GM18861 (cell line): ENCODE data around the gene OR6X1.
"Not testable (repeated sequence)": the region's sequence is repeated elsewhere in the genome, so short reads cannot be mapped to it uniquely, and the experiment has no call there.

Source experiments
- ATAC-seq: cut with Tn5 transposase; IDR thresholded peaks from one replicate; pipeline ENCODE4 v1.9.1; 2021; ENCODE audit not compliant: unreplicated experiment

OR6X1 gene

DNA sequence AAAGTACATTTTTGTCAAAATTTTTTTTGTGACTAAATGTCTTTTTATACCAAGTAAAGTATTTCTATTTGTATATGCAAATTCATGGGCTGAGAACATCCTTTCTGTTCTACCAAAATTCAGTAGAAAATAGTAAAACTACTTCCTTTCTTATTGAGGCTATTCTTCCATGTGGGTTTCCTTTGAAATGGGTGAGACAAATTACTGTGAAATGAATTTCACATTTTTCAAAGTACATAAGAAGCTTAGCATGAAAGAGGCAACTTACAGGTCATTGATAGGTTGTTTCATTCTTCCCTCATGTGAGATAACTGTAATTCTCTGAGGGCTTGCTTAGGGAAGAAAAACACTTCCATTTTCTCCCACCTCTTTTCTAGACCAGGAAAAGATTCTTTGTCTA is 1.0 kb upstream of the OR6X1 start:
- ATAC-seq, result no peak

DNA sequence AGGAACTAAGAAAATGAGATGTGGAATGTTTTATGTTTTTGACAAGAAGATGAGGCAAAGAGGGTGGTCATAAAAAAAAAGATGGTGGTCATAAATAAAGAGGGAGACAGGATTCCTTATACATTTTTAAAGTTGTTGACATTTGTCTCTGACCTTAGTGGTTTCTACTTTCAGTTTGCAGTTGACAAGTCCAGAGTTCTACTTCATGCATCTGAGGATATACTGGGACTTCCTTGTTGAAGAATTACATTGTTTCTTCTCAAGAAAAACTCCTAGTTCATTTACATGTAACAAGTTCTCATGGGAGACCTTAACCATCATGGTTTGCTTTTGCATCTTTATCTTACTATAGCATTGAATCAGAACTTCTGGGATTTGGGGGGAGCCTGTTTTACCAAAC is 1.2 kb downstream of the OR6X1 start:
- ATAC-seq, result no peak

DNA sequence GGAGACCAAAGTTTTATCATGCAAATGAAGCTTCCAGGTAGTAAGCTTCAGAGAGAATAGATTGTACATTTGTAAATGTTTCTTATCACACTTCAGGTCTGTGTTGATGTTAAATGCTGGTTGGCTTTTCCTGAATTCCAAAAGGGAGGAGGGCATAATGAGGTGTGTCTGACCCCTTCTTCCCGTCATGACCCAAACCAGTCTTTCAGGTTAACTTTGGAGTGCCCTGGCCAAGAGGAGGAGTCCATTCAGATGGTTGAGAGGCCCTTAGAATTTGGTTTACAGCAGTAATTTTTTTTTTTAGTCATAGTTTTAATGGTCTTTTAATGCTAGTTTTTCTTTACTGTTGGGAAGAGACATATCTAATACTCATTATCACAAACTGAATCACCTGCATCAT is 2.5 kb downstream of the OR6X1 start:
- no peak for ATAC-seq

DNA sequence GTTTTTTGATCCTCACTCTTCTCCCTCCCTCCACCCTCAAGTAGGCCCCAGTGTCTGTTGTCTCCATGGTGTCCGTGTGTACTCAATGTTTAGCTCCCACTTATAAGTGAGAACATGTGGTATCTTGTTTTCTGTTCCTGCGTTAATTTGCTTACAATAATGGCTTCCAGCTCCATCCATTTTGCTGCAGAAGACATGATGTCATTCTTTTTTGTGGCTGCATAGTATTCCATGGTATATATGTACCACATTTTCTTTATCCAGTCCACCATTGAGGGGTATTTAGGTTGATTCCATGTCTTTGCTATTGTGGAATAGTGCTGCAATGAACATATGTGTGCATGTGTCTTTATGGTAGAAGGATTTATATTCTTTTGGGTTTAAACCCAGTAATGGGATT is 6.0 kb downstream of the OR6X1 start:
- not testable (repeated sequence) for ATAC-seq

DNA sequence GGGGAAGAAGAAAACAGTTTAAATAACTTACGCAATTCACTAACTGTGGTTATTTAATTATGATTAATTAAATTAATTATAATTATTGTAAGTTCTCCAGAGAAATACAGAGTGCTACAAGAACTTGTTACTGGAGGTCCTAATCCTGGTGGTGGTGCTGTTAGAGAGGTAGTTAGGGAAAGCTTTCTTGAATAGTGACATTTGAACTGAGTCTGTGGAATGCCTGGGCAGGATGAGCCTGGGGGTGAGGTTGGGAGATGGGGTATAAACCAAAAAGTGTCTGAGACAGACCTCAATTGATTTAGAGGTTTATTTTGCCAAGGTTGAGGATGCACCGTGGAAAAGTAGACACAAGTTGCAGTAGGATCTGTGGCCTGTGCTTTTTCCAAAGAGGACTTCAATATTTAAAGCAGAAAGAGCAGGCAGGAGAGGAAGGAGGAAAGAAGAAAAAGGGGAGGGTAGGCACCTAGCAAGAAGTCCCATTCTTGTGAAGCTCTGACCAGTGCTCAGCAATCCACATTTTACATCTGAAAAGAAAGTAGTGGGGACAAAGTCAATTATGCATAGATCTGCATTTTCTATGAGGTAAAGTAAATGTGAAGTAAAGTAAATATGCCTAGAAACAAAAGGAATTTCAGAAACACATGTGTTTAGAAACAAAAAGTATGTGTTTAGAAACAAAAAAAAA is 8.4 kb downstream of the OR6X1 start:
- no peak for ATAC-seq

DNA sequence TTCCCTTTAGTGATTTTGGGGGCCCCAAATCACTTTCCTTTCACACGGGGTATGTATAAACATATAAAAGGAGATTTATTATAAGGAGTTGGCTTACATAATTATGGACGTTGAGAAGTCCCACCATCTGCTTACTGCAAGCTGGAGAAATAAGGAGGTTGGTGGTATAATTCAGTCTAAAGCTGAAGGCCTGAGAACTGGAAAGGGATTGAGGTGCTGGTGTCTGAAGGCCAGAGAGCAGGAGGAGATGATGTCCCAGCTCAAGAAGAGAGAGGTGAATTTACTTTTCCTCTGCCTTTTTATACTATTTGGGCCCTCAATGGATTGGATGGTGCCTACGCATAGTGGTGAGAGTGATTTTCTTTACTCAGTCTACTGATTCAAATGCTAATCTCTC is 11.6 kb downstream of the OR6X1 start:
- no peak for ATAC-seq

DNA sequence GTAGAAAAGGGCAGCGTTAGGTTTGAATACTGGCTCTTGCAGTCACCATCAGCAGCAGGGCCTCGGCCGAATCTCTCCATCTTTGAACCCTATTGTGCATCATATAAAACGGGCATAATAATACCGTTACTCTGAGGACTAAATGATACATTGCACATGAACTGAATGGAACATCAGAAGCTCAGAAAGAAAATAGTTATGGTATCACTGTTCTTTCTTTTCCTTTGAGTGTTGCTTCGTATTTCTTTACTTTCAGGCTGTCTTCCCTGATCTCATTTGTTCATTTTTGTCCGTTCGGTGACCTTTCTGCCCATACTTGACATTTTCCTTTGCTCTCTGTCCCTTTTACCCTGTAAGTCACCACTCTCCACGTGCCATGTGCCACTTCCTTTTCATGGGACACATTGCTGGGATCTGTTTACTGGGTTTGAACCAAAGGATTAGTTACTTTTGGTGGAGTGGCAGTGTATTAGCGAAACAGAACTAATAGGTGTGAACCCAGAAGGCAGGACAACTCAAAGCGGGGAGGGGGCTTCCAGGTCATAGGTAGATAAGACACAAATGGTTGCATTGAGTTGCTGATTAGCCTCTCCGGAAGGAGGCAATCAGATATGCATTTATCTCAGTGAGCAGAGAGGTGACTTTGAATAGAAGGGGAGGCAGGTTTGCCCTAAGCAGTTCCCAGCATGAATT is 12.1 kb downstream of the OR6X1 start:
- no peak for ATAC-seq

DNA sequence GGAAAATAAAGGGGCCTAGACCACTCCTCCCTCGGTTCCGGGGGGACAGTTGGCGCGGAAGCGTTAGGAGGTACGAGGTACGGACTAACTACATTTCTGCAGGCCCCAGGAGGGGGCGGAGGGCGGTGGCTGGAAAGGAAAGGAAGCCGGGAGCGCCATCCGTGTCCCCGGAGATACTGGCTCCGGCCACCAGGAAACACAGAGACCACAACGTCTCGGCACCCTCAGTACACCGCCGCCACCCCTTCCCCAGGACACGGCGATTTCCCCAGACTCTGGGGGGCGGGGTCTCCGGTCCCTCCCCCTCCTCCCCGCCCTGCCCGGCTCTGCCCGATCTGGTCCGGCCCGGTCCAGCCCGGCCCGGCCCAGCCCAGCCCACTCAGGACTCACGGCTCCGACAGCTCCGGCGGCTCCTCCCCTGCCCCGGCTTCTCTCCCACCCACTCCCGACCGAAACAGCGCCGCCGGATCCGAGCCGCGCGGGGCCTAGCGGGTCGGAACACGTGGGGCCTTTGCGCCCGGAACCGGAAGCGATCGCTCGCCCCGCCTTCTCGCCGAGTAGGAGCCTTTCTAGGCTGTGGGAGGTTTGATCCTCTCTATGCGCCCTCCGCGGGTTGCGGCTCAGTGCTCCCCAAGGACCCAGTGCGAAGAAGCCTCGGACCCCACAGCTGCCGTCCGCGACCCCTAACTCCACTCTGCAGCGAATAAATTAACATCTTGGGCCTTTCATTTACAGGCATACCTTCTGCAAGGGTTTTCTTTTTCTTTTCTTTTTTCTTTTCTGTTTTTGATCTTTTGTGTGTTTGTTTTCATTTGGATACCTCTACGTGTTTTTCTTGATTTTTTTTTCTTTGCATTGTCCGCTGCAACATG is 12.9 kb downstream of the OR6X1 start, which contains the start of gene ZNF202:
Gene ZNF202, minus strand, starts transcription at position 502 of the 872 bp plus-strand sequence. CDS start 10,772 bp downstream, outside the sequence.
- ATAC-seq, result peak; percentile 99

DNA sequence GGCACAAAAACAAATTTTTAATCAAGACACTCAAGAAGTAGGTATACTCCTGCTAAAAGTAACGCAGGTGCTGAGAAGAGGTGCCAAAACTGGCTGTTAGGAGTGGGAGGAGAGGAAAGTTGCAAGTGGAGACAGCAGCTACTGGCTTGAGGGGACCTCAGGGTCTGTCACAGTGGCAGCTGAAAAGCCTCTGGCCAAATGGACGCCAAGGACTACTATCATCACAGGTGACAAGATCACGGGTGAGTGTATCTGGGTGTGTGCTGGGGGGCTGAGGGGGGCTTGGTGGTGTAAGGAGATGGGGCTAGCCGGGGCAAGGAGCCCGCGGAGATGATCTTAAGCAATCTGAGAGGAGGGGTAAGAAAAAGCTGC is 13.5 kb downstream of the OR6X1 start:
- no peak for ATAC-seq

DNA sequence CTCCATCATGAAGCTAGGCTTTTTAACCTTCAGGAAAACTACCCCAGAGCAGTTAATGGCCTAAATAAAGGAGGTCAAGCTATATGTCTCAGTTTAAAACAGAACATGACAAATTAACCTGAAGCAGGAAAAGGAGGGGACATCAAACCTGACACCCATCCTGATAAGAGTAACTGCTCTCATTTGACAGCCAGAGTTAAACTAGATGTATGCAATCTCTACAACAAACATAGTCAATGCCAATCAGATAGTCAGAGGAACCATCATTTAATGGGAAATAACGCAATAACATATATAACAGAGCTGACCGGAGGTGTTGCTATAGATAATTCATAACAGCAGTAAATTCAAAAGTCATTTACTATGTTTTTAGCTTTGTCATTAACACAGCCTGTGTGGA is 15.9 kb downstream of the OR6X1 start:
- no peak for ATAC-seq

DNA sequence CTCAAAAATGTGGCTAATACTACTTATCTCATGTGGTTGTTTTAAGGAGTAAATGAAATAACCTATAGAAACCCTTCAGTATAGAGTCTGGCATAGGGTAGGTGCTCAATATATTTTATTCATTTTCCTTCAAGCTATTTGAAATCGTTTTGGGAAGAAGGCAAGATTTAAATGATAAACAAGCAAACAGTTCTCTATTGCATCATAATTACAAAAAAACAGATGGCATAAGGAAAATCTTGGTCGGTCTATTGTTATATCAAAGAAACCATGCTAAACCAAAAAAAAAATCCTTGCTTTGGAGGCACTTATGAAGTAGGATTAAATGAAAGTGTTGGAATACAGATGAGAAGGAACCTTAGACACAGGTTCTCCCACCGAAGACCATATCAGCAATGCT is 17.5 kb downstream of the OR6X1 start:
- ATAC-seq, result no peak

DNA sequence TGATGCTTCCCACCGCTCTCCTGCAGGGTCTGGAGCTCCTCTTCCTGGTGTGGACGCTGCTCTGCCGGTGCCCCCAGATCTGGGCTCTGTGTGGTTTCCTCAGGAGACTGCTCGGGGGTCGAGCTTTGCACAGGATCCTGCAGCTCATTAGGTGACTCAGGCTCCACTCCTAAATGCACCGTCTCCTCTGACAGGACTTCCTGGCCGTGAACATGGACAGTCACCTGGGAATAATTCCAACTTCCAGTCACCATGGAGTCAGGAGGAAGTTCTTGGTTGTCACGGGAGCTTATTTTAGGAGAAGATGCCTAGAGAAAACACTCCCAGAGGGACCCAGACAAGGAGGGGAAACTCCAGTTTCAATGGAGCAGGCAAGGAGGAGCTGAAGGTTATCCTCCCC is 24.7 kb downstream of the OR6X1 start:
- no peak for ATAC-seq

DNA sequence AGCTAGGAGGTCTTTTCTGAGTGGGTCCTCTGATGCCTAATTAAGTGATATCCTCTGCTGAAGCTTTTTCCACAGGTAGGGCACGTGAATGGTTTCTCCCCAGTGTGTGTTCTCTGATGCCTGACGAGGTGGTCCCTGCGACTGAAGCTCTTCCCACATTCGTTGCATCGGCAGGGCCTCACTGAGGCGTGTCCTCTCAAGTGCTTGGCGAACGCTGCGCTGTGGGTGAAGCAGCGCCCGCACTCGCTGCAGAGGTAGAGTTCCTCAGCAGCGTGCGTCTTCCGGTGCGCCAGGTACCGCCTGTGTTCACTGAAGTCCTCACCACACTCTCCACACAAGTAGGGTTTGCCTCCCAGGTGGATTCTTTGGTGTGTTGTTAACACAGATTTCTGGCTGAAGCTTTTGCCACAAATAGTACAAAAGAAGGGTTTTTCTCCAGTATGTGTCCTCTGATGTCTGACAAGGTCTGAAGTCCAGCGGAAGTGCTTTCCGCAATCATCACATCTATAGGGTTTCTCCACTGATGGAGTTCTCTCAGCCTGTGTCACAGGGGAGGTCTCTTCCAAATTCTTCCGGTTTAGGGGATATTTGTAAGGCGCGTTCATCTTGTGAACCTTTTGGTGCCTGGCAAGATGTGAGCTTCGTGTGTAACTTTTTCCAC is 28.2 kb downstream of the OR6X1 start:
- ATAC-seq, result no peak

DNA sequence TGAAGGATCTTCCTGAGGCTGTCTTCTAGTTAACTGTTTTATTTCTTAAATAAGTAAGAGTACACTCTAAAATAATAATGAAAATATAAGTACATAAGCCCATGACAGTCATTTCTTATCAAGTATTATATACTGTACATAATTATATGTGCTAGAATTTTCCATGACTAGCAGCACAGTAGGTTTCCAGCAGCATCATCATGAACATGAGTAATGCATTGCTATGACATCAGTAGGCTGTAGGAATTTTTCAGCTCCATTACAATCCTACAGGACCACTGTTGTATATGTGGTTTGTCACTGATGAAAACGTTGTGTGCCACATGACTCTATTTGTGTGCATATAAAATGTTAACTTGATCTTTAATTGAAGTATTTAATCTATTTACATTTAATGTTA is 34.9 kb downstream of the OR6X1 start:
- no peak for ATAC-seq

DNA sequence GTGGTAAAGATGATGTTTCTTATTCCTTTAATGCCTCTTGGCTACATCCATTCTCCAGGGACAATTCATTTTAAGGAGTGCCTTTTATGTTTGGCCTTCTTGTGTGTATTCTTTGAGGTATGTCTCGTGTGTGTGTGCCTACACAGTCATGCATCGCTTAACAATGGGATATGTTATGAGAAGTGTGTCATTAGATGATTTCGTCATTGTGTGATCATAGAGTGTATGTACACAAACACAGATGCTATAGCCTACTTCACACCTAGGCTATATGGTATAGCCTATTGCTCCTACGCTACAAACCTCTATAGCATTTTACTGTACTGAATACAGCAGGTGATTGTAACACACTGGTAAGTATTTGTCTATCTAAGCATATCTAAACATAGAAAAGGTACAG is 35.8 kb downstream of the OR6X1 start:
- no peak for ATAC-seq

DNA sequence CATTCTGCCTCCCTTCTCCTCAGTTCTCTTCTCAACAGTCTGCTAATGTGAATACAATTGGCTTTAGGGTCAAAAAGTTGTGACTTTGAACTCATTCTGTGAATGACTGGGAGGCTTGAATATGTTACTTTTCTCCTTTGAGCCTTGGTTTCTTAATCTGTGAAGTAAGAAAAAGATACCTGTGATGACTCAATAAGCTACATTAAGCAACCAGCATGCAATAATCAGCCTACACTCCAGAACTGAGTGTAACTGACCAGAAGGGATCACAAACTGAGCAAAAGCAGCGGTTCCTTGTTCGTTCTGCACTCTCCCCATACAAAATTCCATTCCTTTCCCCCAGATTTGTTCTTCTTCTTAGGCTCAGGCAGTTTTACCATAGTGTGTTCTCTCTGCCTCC is 36.3 kb downstream of the OR6X1 start:
- ATAC-seq, result no peak

DNA sequence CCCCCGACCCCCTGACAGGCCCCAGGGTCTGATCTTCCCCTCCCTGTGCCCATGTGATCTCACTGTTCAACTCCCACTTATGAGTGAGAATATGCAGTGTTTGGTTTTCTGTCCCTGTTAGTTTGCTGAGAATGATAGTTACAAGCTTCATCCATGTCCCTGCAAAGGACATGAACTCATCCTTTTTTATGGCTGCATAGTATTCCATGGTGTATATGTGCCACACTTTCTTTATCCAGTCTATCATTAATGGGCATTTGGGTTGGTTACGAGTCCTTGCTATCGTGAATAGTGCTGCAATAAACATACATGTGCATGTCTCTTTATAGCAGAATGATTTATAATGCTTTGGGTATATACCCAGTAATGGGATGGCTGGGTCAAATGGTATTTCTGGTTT is 41.7 kb downstream of the OR6X1 start:
- ATAC-seq, result not testable (repeated sequence)

DNA sequence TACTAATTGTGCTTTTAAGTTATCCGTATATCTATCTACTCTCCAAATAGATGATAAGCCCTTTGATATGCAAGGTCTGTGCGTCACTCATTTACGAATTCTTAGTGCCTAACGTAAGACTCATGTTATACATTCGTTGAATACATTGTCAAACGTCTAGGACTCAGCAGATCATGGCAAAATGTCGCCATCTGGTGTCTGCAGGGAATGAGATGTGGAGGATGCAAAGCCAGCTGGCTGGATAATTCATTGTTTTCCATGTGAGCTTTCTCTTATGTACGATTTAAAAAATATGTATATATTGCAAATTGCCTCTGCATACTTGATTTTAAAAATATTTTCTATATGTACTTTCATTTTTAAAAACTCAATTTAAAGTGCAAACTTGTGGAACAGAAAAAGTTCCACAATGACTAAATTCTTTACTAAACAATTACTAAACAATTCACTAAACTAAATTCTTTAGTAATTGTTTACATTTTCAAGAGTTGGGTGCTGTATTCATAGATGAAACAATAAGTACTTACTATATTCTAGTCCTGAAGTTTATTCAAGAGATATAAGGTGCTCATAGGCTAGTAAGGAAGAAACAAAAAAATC is 46.6 kb downstream of the OR6X1 start:
- peak; percentile 48 for ATAC-seq

DNA sequence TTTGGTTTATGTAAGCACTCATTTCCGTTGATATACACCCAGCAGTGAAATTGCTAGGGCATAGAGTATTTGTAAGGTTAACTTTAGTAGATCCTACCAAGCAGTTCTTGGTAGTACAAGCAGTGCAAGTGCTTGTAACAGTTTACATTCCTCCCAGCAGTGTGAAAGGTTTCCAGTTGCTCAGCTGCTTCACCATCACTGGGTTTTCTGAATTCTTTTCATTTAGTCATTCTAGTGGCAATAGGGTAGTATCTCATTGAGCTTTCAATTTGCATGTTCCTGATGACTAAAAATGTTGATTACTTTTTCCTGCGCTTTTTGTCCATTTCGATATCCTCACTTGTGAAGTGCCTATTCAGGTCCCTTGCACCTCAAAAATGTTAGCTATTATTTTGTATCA is 47.1 kb downstream of the OR6X1 start:
- no peak for ATAC-seq

DNA sequence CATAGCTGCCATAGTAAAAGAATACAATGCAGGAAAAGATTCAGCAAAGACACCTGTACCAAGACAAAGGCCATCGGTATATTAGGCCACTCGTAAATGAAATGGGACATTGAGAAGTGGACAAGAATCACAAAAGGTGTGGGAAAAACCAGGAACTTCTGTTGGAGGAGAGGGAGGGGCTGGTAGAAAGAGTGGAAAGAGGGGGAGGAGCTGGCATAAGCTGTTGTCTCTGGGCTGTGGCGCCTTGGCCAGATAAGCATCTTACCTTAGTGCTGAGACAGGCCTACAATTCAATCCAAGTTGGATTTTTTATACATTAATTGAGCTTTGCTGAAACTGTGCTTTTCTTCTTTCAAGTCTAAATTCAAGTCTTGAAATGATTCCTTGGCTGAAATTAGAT is 50.0 kb downstream of the OR6X1 start:
- ATAC-seq, result no peak
